ENCODE results near the gene CYP3A7.

DNA sequence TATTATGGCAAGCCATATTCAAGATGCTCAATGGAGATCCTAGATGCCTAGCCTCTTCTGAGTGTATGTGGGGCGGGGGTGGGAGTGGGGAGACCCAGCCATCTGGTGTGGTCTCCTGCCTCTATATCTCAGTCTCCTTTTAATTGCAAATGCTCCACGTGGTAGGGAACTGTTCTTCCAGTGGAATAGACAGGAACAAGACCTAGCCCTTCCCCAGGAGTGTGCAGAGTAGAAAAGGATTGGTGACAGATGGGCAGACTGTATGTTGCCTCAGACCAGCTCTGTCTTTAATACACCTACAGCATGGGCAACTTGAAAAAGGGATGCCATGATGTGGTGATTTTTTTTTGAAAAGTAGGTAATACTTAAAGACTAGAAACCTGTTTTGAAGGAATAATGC is 67.8 kb downstream of the CYP3A7 start:
- TF ChIP-seq, protein P1, sequence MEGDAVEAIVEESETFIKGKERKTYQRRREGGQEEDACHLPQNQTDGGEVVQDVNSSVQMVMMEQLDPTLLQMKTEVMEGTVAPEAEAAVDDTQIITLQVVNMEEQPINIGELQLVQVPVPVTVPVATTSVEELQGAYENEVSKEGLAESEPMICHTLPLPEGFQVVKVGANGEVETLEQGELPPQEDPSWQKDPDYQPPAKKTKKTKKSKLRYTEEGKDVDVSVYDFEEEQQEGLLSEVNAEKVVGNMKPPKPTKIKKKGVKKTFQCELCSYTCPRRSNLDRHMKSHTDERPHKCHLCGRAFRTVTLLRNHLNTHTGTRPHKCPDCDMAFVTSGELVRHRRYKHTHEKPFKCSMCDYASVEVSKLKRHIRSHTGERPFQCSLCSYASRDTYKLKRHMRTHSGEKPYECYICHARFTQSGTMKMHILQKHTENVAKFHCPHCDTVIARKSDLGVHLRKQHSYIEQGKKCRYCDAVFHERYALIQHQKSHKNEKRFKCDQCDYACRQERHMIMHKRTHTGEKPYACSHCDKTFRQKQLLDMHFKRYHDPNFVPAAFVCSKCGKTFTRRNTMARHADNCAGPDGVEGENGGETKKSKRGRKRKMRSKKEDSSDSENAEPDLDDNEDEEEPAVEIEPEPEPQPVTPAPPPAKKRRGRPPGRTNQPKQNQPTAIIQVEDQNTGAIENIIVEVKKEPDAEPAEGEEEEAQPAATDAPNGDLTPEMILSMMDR (optimal IDR thresholded peaks at IDR 0.05 in 1 of 3, IDR thresholded peaks at IDR 0.05 in 1 of 3, conservative IDR thresholded peaks at IDR 0.05 in 1 of 3; ENCODE audit: extremely low read depth in 1 of 3, insufficient read depth in 2 of 3, low read length in 3 of 3): no peak
- TF ChIP-seq EZH2 (IDR thresholded peaks at IDR 0.05; ENCODE audit: low read length): no peak

Measured in keratinocyte (primary cell).